PC-9 (cell line): ENCODE data around the gene TIMM17B. TPM values are rescaled to one million over a fixed set of nuclear protein-coding genes. Genes with fewer than 3 reads are reported as not detected.

Experiments used
- BruUV-seq: library from RNA; stranded (reverse); fragments of 400-500 nt; replicated peaks from 2 replicates; lab custom pipeline; 2021; lab: Mats Ljungman, UMichigan
- CTCF ChIA-PET: fragments of 300-600 bp; sonication (Branson Sonifier 250); formaldehyde crosslinking; loops from one replicate; lab custom pipeline; 2022; ENCODE audit warnings: antibody characterized with exemption; lab: Charles Lee
- POLR2A ChIA-PET: fragments of 300-600 bp; sonication (Branson Sonifier 250); formaldehyde crosslinking; loops from one replicate; lab custom pipeline; 2022; ENCODE audit warnings: antibody characterized with exemption; ENCODE audit not compliant: unreplicated experiment; lab: Charles Lee
- DNase-seq, 2 experiments: peaks; one replicate each; pipeline versions ENCODE4 v3.0.0 to v3.0.0-alpha.2; 2015 to 2022; ENCODE audit warnings: mixed read lengths in 1 of 2
- H2AFZ ChIP-seq: fragments of 200-600 bp; sonication (generic); 2 replicates; pipeline ENCODE4 v1.8.1; 2017; ENCODE audit warnings: antibody characterized with exemption
- H3F3A ChIP-seq: fragments of 200-600 bp; sonication (generic); 2 replicates; pipeline ENCODE4 v1.8.1; 2017; ENCODE audit warnings: antibody characterized with exemption, mild to moderate bottlenecking, low read depth; ENCODE audit not compliant: insufficient read depth
- H3K27ac ChIP-seq: fragments of 200-600 bp; sonication (generic); 2 replicates; pipeline ENCODE4 v1.6.1; 2016; ENCODE audit warnings: mixed run types
- H3K27me3 ChIP-seq: fragments of 200-600 bp; sonication (generic); 2 replicates; pipeline ENCODE4 v1.6.1; 2016; ENCODE audit warnings: low read depth, mixed run types; ENCODE audit not compliant: insufficient read depth
- H3K36me3 ChIP-seq: fragments of 200-600 bp; sonication (generic); 2 replicates; pipeline ENCODE4 v1.6.1; 2016; ENCODE audit warnings: low read depth, mixed run types
- H3K4me1 ChIP-seq: fragments of 200-600 bp; sonication (generic); replicated peaks from 2 replicates; pipeline ENCODE4 v1.6.1; 2016; ENCODE audit warnings: mixed run types; ENCODE audit not compliant: insufficient read depth
- H3K4me2 ChIP-seq: fragments of 200-600 bp; sonication (generic); 2 replicates; pipeline ENCODE4 v1.6.1; 2017; ENCODE audit warnings: mixed run types
- H3K4me3 ChIP-seq: fragments of 200-600 bp; sonication (generic); 2 replicates; pipeline ENCODE4 v1.6.1; 2016; ENCODE audit warnings: mixed run types
- H3K79me2 ChIP-seq: fragments of 200-600 bp; sonication (generic); 2 replicates; pipeline ENCODE4 v1.6.1; 2017; ENCODE audit warnings: low read depth, mixed run types
- H3K9me2 ChIP-seq: fragments of 200-600 bp; sonication (generic); 2 replicates; pipeline ENCODE4 v1.8.1; 2017; ENCODE audit warnings: mild to moderate bottlenecking; ENCODE audit not compliant: insufficient read depth
- H3K9me3 ChIP-seq: fragments of 200-600 bp; sonication (generic); 2 replicates; pipeline ENCODE4 v1.8.1; 2016; ENCODE audit warnings: low read depth; ENCODE audit not compliant: insufficient read depth
- H4K20me1 ChIP-seq: fragments of 200-600 bp; sonication (generic); 2 replicates; pipeline ENCODE4 v1.8.1; 2017; ENCODE audit not compliant: insufficient read depth
- EZH2 ChIP-seq: fragments of 200-600 bp; sonication (generic); IDR thresholded peaks from 2 replicates; pipeline ENCODE4 v1.8.0; 2017; ENCODE audit warnings: antibody characterized with exemption, low read depth
- intact Hi-C: fragments of 100-400 bp; cut with micrococcal nuclease; formaldehyde crosslinking; loops from one replicate; pipeline ENCODE4 v1.10.0; 2022; ENCODE audit not compliant: unreplicated experiment
- total RNA-seq: library from RNA; stranded (reverse); gene quantifications from 2 replicates; pipeline ENCODE4 v1.2.3, GENCODE V29; 2021
- TF ChIP-seq, protein P1 (sequence below): fragments of 200-600 bp; sonication (generic); conservative IDR thresholded peaks from 2 replicates; pipeline ENCODE4 v1.6.1; 2017; ENCODE audit warnings: mixed run types, antibody characterized with exemption, mild to moderate bottlenecking, moderate library complexity

TIMM17B gene
- total RNA-seq, 1 experiment from 2014 or later, result 44.9 TPM

DNA sequence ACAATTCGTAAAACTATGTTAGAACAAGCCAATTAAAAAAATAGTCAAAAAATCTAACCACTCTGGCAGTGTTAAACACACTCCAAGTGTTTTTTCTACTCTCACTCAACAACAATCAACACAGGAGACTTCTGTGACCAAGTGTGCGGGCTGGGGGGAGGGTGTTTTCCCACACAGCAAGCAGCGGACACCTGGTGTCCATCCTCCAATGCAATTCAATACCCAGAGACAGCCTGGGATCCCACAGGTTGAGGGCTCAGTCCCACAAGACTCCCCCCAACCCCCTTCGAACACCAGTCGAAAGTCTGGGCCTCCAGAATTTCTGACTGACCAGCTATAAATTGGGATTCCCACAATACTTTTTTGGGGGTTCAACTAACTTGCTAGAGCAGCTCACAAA, 29.6 kb upstream of the TIMM17B start:
- Histone ChIP-seq H3K4me1 (no peaks in the 10 kb centered on the region), H3K79me2 (no peaks in the 10 kb centered on the region), H3K27ac (no peak overlapping the region), H3K9me2 (no peaks in the 10 kb centered on the region), H2AFZ (no peak overlapping the region), H4K20me1 (no peaks in the 10 kb centered on the region), H3K27me3 (no peaks in the 10 kb centered on the region), H3F3A (no peaks in the 10 kb centered on the region), H3K9me3 (no peaks in the 10 kb centered on the region), H3K36me3 (no peaks in the 10 kb centered on the region), H3K4me3 (no peak overlapping the region), H3K4me2 (no peak overlapping the region)
- TF ChIP-seq, protein P1, sequence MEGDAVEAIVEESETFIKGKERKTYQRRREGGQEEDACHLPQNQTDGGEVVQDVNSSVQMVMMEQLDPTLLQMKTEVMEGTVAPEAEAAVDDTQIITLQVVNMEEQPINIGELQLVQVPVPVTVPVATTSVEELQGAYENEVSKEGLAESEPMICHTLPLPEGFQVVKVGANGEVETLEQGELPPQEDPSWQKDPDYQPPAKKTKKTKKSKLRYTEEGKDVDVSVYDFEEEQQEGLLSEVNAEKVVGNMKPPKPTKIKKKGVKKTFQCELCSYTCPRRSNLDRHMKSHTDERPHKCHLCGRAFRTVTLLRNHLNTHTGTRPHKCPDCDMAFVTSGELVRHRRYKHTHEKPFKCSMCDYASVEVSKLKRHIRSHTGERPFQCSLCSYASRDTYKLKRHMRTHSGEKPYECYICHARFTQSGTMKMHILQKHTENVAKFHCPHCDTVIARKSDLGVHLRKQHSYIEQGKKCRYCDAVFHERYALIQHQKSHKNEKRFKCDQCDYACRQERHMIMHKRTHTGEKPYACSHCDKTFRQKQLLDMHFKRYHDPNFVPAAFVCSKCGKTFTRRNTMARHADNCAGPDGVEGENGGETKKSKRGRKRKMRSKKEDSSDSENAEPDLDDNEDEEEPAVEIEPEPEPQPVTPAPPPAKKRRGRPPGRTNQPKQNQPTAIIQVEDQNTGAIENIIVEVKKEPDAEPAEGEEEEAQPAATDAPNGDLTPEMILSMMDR, result no peak
- TF ChIP-seq EZH2, result no peak
- no peak for DNase-seq
- ChIA-PET CTCF (no interaction called here), POLR2A (no interaction called here)
- BruUV-seq, result no TSS peak
- intact Hi-C loops, result no loop called here

DNA sequence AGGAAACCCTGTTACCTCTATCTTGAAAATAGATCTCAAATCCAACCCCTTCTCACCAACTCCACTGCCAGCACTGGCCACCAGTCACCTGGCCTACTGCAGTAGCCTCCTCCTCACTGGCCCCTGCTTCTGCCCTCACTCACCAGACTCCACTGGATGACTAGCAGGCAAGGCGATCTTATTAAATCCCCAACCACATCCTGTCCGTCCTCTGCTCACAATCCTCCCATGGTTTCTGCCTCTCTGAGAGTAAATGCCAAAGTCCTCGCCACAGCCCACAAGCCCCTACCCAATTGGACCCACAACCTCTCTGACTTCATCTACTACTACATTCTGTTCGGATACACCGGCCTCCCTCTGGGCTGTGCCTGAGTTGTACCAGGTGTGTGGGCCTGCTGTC, 26.7 kb upstream of the TIMM17B start:
- TF ChIP-seq EZH2, result no peak
- TF ChIP-seq, protein P1, result no peak
- intact Hi-C loops, result no loop called here

DNA sequence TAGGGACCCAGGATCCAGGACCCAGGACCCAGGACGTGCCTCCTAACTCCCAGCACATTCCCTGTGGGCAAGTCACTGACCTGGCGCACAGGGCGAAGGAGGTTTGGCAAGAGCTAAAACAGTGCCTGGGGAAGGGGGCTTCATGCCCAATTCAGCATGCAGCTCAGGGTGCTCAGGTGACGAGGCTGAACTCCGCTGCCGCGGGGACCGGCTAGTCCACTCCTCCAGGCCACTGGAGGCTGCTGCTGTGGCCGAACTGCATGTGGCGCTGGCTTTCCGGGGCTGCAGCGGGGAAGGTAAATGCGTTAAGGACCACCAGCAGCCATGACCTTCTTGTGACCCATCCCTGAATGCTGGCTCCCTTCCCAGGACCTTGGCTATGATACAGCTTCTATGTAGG, 26.2 kb upstream of the TIMM17B start:
- CTCF ChIA-PET, result no interaction called here
- Histone ChIP-seq H2AFZ (no peak overlapping the region), H3K79me2 (no peaks in the 10 kb centered on the region), H3K4me1 (no peaks in the 10 kb centered on the region), H3K4me3 (no peak overlapping the region), H3K36me3 (no peaks in the 10 kb centered on the region), H3K9me3 (no peaks in the 10 kb centered on the region), H3K27me3 (no peaks in the 10 kb centered on the region), H3K9me2 (no peaks in the 10 kb centered on the region), H3K4me2 (no peak overlapping the region), H3K27ac (no peak overlapping the region), H4K20me1 (no peaks in the 10 kb centered on the region), H3F3A (no peaks in the 10 kb centered on the region)
- POLR2A ChIA-PET, result no interaction called here
- no peak for DNase-seq
- intact Hi-C loops, result no loop called here
- no TSS peak for BruUV-seq
- TF ChIP-seq, protein P1, result no peak
- no peak for TF ChIP-seq EZH2

More for the DNA sequence above, 26.7 kb upstream of the TIMM17B start:
- H3K4me1 ChIP-seq, result no peaks in the 10 kb centered on the region
- H3F3A ChIP-seq, result no peaks in the 10 kb centered on the region
- H3K36me3 ChIP-seq, result no peaks in the 10 kb centered on the region
- no peaks in the 10 kb centered on the region for H3K9me2 ChIP-seq
- H3K4me3 ChIP-seq, result no peak overlapping the region
- no peak overlapping the region for H3K4me2 ChIP-seq
- H3K79me2 ChIP-seq, result no peaks in the 10 kb centered on the region
- no TSS peak for BruUV-seq
- H3K9me3 ChIP-seq, result no peaks in the 10 kb centered on the region
- H4K20me1 ChIP-seq, result no peaks in the 10 kb centered on the region
- ChIA-PET POLR2A (no interaction called here), CTCF (no interaction called here)
- no peak overlapping the region for H3K27ac ChIP-seq
- DNase-seq, result no peak
- no peak overlapping the region for H2AFZ ChIP-seq
- no peaks in the 10 kb centered on the region for H3K27me3 ChIP-seq
